ENCODE data around the gene IL12RB1. TPM values are rescaled to one million over a fixed set of nuclear protein-coding genes. Genes with fewer than 3 reads are reported as not detected.
"Not testable (repeated sequence)": the region's sequence is repeated elsewhere in the genome, so short reads cannot be mapped to it uniquely, and the experiment has no call there.

IL12RB1 gene
- total RNA-seq, 2 donors from 2014 or later: 56.7 to 71.1 TPM

DNA sequence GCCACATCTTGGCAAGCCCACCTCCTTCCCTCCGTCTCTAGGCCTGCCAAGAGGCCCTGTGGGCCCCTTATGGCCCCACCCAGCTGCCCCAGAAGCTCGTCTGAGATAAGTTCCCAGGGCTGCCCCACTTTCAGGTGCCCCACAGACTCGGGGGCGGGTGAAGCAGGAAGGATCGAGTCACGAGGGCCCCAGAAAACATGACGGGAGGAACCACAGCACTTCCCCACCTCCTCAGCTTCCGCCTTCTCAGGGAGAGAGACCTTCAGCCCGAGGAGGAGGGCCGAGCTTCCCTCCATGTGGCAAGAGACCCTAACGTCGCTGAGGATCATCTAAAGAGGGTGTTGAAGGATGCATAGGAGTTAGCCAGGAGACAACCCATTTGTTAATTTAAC lies 4.5 kb upstream of the IL12RB1 start:
- H3K4me1 Mint-ChIP-seq: peaks cover 42% of the 10 kb centered on the region
- peak overlapping the region; percentile 99 for H3K27ac Mint-ChIP-seq
- peak; percentile 83 for ATAC-seq
- H3K9me3 ChIP-seq (ENCODE audit: control insufficient read depth, low read length, poor library complexity, severe bottlenecking): no peaks in the 10 kb centered on the region
- no peaks in the 10 kb centered on the region for H3K36me3 Mint-ChIP-seq (ENCODE audit: low read depth)
- H3K4me3 Mint-ChIP-seq: peak overlapping the region; percentile 58
- H3K27me3 Mint-ChIP-seq: no peaks in the 10 kb centered on the region
- peak; percentile 70 to 83 (median 74) for DNase-seq

DNA sequence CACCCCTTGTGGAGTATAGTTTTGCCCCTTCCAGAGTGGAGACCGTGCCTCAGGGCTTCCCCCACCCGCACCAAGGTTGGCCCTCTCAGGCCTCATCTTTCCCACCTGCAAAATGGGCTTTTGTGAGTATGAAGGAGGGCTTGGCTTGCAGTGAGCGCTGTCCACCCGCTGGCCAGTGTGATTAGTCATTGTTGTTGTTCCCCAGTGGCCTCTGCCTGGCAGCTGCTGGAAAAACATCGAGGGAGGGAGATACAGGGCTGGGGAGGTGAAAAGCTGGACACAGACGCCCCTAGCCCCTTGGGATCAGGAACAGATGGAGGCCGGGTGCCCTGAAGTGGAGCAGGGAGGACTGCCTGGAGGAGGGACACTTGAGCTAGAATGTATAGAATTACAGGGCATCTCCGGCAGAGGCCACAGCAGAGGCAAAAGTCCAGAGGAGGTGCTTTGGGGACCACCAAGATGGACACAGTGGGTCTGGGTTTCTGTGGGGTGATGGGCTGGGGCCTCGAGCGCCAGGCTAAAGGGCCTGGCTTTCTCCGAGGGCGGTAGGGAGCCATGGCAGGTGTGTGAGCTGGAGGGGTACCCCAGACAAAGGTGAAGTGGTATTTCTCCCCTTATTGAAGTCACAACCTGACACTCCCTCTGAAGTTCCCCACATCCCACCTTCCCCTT lies 3.9 kb upstream of the IL12RB1 start:
- no peak for DNase-seq
- no peaks in the 10 kb centered on the region for H3K9me3 ChIP-seq (ENCODE audit: control insufficient read depth, low read length, poor library complexity, severe bottlenecking)
- Mint-ChIP-seq H3K36me3 (ENCODE audit: low read depth) (no peaks in the 10 kb centered on the region), H3K4me3 (peak overlapping the region; percentile 87), H3K27ac (peak overlapping the region; percentile 99), H3K27me3 (no peaks in the 10 kb centered on the region), H3K4me1 (peaks cover 41% of the 10 kb centered on the region)
- ATAC-seq: no peak

DNA sequence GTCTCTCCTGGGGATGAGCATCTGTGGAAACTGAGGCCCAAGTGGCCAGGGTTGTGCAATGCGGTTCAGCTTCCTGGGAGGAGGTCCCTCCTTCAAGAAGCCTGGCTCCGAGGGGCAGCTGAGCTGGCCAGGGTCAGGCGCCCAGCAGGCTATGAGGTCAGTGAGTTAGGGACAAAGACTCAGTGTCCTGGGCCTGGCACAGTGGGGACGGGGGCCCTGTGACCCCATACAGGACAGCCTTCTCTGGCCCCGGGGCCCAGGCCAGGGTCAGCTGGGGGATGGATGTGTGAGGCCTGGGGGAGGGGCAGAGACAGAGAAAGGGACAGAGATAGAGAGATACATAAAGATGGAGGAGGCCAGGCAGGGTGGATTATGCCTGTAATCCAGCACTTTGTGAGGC lies 3.0 kb upstream of the IL12RB1 start:
- peak overlapping the region; percentile 87 for H3K4me3 Mint-ChIP-seq
- H3K27me3 Mint-ChIP-seq: no peaks in the 10 kb centered on the region
- no peak for ATAC-seq
- DNase-seq: no peak
- H3K9me3 ChIP-seq (ENCODE audit: control insufficient read depth, low read length, poor library complexity, severe bottlenecking): no peaks in the 10 kb centered on the region
- peaks cover 41% of the 10 kb centered on the region for H3K4me1 Mint-ChIP-seq
- H3K36me3 Mint-ChIP-seq (ENCODE audit: low read depth): no peaks in the 10 kb centered on the region
- H3K27ac Mint-ChIP-seq: peak overlapping the region; percentile 99

DNA sequence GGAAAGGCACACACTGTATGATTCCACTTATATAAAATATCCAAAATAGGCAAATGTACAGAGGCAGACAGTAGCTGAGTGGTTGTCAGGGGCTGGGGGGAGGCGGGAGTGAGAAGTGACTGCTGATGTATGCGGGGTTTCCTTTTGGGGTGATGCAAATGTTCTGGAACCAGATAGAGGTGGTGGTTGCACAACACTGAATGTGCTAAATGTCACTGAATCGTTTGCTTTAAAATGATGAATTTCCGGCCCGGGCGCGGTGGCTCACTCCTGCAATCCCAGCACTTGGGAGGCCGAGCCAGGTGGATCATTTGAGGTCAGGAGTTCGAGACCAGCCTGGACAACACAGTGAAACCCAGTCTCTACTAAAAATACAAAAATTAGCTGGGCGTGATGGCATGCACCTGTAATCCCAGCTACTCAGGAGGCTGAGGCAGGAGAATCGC lies 2.4 kb upstream of the IL12RB1 start:
- DNase-seq (peak; percentile 25 to 50 (median 33)), ATAC-seq (peak; percentile 60)
- H3K9me3 ChIP-seq (ENCODE audit: control insufficient read depth, low read length, poor library complexity, severe bottlenecking); H3K36me3 Mint-ChIP-seq (ENCODE audit: low read depth); H3K27me3 Mint-ChIP-seq: not testable (repeated sequence)
- Mint-ChIP-seq H3K27ac (peak overlapping the region; percentile 99), H3K4me3 (peak overlapping the region; percentile 87), H3K4me1 (peaks cover 47% of the 10 kb centered on the region)

DNA sequence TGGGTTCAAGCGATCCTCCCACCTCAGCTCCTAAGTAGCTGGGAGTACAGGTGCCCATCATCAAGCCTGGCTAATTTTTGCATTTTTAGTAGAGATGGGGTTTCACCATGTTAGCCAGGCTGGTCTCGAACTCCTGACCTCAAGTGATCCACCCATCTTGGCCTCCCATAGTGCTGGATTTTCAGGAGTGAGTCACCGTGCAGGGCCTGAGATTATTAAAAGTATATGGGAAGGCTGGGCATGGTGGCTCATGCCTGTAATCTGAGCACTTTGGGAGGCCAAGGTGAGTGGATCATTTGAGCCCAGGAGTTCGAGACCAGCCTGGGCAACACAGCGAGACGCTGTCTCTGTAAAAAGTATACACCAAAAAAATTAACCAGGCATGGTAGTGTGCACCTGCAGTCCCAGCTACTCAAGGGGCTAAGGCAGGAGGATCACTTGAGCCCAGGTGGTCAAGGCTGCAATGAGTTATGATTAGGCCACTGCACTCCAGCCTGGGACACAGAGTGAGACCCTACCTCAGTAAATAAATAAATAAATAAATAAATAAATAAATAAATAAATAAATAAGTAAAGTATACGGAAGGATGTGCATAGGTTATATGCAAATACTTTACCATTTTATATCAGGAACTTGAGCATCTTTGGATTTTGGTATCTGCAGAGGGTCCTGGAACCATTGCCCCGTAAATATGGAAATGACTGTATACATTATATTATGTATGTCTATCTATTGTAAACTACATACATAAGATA lies 854 bp downstream of the IL12RB1 start:
- H3K9me3 ChIP-seq (ENCODE audit: control insufficient read depth, low read length, poor library complexity, severe bottlenecking): no peaks in the 10 kb centered on the region
- H3K36me3 Mint-ChIP-seq (ENCODE audit: low read depth): peaks cover 7% of the 10 kb centered on the region
- peak overlapping the region; percentile 94 for H3K4me3 Mint-ChIP-seq
- no peak for DNase-seq
- peaks cover 50% of the 10 kb centered on the region for H3K4me1 Mint-ChIP-seq
- H3K27me3 Mint-ChIP-seq: no peaks in the 10 kb centered on the region
- peak overlapping the region; percentile 99 for H3K27ac Mint-ChIP-seq
- no peak for ATAC-seq

DNA sequence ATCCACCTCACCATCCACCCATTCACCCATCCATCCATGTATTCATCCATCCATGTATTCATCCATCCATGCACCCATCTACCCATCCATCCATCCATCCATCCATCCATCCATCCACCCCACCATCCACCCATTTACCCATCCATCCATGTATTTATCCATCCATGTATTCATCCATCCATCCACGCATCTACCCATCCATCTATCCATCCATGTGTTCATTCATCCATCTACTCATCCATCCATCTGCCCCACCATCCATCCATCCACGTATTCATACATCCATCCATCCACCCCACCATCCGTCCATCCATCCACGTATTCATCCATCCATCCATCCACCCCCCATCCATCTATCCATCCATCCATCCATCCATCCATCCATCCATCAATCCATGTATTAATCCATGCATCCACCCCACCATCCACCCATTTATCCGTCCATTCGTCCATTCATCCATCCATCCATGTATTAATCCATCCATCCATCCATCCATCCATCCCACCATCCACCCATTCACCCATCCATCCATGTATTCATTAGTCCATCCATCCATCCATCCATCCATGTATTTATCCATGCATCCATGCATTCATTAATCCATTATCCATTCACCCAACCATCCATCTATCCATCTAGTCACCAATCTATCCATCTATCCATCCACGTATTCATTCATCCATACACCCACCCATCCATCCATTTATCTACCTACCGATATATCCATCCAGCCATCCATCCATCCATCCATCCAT lies 2.6 kb downstream of the IL12RB1 start:
- Mint-ChIP-seq H3K36me3 (ENCODE audit: low read depth) (peaks cover 7% of the 10 kb centered on the region), H3K27me3 (no peaks in the 10 kb centered on the region), H3K4me3 (peak overlapping the region; percentile 94), H3K27ac (peak overlapping the region; percentile 0), H3K4me1 (peaks cover 39% of the 10 kb centered on the region)
- DNase-seq (no peak), ATAC-seq (no peak)
- H3K9me3 ChIP-seq (ENCODE audit: control insufficient read depth, low read length, poor library complexity, severe bottlenecking): no peaks in the 10 kb centered on the region

DNA sequence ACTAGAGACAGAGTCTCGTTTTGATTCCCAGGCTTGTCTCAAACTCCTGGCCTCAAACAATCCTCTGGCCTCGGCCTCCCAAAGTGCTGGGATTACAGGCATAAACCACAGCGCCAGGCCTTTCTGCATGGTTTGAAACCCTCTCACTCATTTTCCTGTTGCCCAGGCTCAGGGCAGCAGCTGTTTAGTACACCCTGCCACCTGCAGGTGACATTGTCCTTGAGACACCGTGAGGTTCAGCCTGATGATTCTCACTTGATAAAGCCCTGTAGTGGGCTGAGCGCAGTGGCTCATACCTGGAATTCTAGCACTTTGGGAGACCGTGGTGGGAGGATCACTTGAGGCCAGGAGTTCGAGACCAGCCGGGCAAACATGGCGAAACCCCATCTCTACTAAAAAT lies 12.5 kb downstream of the IL12RB1 start:
- no peaks in the 10 kb centered on the region for H3K27me3 Mint-ChIP-seq
- no peak overlapping the region for H3K4me3 Mint-ChIP-seq
- peaks cover 7% of the 10 kb centered on the region for H3K36me3 Mint-ChIP-seq (ENCODE audit: low read depth)
- no peak for DNase-seq
- H3K9me3 ChIP-seq (ENCODE audit: control insufficient read depth, low read length, poor library complexity, severe bottlenecking): no peaks in the 10 kb centered on the region
- H3K4me1 Mint-ChIP-seq: peaks cover 8% of the 10 kb centered on the region
- H3K27ac Mint-ChIP-seq: peak overlapping the region; percentile 85
- no peak for ATAC-seq

DNA sequence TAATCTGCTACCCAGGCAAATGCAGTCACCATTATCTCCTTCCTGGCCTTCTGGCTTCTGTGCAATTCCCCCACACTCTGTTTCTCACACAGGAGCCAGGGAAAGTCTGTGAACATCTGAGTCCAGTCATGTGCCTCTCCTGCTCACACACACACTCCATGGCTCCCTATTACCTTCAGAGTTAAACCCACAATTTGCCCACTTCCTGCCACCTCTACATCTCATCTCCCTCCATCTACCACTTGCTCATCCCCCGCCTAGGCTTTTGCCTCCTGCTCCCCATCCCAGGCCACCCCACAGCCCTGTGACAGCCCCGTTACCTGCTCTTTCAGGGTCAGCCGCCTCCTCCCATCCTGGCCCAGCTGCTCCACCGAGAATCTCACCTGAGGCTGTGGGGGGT lies 13.5 kb downstream of the IL12RB1 start:
- no peak overlapping the region for H3K4me3 Mint-ChIP-seq
- H3K27ac Mint-ChIP-seq: peak overlapping the region; percentile 85
- DNase-seq (no peak), ATAC-seq (peak; percentile 42)
- no peaks in the 10 kb centered on the region for H3K27me3 Mint-ChIP-seq
- peaks cover 7% of the 10 kb centered on the region for H3K36me3 Mint-ChIP-seq (ENCODE audit: low read depth)
- no peaks in the 10 kb centered on the region for H3K9me3 ChIP-seq (ENCODE audit: control insufficient read depth, low read length, poor library complexity, severe bottlenecking)
- peaks cover 8% of the 10 kb centered on the region for H3K4me1 Mint-ChIP-seq

DNA sequence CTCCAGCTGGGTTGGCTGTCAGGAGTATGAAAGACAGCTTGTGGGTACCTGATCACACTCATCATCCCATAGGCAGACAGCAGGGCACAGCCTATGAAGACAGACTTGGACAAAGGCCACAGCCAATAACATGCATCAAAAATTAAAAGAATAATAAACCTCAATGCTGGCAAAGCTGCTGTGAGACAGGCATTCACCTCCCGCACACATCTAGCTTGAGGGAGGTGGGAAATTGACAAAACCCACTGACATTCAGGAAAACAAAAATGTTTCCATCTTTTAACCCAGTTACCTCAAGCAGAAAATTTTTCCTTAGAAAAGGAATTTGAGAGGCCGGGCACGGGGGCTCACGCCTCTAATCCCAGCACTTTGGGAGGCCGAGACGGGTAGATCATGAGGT lies 14.4 kb downstream of the IL12RB1 start:
- peaks cover 7% of the 10 kb centered on the region for H3K36me3 Mint-ChIP-seq (ENCODE audit: low read depth)
- H3K4me3 Mint-ChIP-seq: no peak overlapping the region

DNA sequence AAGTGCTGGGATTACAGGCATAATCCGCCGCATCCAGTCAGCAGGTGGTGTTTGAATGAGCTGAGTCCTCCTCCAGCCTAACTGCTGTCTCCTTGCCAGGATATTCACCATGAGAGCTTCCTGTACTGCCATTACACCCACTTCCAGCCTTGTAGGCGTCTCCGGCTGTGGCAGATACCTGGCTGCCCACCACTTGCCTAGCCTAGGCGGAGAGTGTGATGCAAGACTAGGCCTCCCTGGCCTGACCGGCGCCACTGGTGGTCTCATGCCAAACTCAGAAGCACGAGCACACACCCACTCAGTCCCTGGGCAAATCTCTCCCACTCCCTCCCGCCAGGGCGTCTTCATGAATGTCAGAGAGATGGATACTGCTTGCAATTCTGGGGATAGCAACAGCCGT lies 16.6 kb downstream of the IL12RB1 start:
- H3K36me3 Mint-ChIP-seq (ENCODE audit: low read depth): peaks cover 7% of the 10 kb centered on the region
- H3K4me1 Mint-ChIP-seq: peaks cover 8% of the 10 kb centered on the region
- H3K27me3 Mint-ChIP-seq: no peaks in the 10 kb centered on the region
- no peak overlapping the region for H3K4me3 Mint-ChIP-seq
- ATAC-seq: no peak
- DNase-seq: no peak
- no peaks in the 10 kb centered on the region for H3K9me3 ChIP-seq (ENCODE audit: control insufficient read depth, low read length, poor library complexity, severe bottlenecking)
- no peak overlapping the region for H3K27ac Mint-ChIP-seq

More for the DNA sequence above, 14.4 kb downstream of the IL12RB1 start:
- no peak for ATAC-seq
- Mint-ChIP-seq H3K27ac (no peak overlapping the region), H3K27me3 (no peaks in the 10 kb centered on the region), H3K4me1 (peaks cover 8% of the 10 kb centered on the region)
- no peaks in the 10 kb centered on the region for H3K9me3 ChIP-seq (ENCODE audit: control insufficient read depth, low read length, poor library complexity, severe bottlenecking)
- DNase-seq: no peak

DNA sequence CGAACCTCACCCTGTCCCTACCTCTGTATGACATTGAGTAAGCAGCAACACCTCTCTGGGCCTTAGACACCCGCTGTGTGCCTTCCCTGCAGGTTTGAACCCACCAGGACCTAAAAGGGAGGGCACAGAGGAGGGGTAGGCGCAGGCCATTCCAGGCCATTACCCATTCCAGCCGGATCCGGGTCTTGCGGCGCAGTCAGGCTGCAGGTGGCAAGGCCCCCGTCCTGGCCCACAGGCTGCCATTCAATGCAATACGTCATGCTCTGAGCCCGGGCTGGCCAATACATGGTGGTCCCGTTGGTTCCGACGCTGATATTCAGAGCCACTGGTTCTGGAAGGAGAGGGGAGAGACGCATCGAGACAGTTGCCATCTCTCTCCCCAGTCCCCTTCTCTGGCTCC lies 17.4 kb downstream of the IL12RB1 start:
- H3K27ac Mint-ChIP-seq: no peak overlapping the region

DNA sequence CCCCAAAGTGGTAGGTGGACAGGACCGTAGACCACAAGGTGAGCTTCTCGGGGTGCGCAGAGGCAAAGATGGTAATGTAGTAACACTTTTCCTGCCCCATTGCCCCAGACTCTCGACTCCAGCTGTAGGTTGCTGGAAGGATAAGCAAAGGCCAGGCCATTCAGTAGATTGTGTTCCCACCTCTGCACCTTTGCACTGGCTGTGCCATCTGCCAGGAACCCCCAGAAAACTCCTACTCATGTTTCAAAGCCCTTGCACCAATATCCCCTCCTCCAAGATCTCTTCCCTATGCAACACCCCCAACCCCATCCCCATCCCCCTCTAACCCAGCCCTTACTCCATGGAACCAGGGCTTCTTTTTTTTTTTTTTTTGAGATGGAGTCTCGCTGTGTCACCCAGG lies 18.3 kb downstream of the IL12RB1 start:
- DNase-seq: no peak
- peaks cover 6% of the 10 kb centered on the region for H3K36me3 Mint-ChIP-seq (ENCODE audit: low read depth)
- H3K27me3 Mint-ChIP-seq: no peaks in the 10 kb centered on the region
- no peak for ATAC-seq
- peak overlapping the region; percentile 59 for H3K4me3 Mint-ChIP-seq
- H3K4me1 Mint-ChIP-seq: peaks cover 7% of the 10 kb centered on the region
- H3K27ac Mint-ChIP-seq: no peak overlapping the region
- no peaks in the 10 kb centered on the region for H3K9me3 ChIP-seq (ENCODE audit: control insufficient read depth, low read length, poor library complexity, severe bottlenecking)

More for the DNA sequence above, 17.4 kb downstream of the IL12RB1 start:
- DNase-seq: no peak
- no peak overlapping the region for H3K4me3 Mint-ChIP-seq
- peaks cover 7% of the 10 kb centered on the region for H3K36me3 Mint-ChIP-seq (ENCODE audit: low read depth)
- H3K4me1 Mint-ChIP-seq: peaks cover 11% of the 10 kb centered on the region
- no peaks in the 10 kb centered on the region for H3K27me3 Mint-ChIP-seq
- no peak for ATAC-seq
- H3K9me3 ChIP-seq (ENCODE audit: control insufficient read depth, low read length, poor library complexity, severe bottlenecking): no peaks in the 10 kb centered on the region

DNA sequence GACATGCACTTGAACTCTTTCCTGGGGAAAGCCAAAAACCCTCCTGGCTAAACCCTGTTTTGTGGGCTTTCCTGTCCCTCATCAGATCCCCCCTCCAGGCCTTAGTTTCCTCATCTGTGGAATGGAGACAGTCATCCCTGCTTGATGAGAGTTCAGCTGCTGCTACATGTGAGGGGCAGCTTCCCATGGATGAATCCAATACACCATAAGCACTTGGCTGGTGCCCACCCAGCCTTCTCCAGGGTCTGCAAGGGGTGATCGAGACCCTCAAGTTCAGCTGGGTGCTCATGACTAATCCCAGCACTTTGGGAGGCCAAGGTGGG lies 21.6 kb downstream of the IL12RB1 start:
- Mint-ChIP-seq H3K27me3 (no peaks in the 10 kb centered on the region), H3K36me3 (ENCODE audit: low read depth) (peaks cover 4% of the 10 kb centered on the region), H3K27ac (peak overlapping the region; percentile 86), H3K4me3 (no peak overlapping the region), H3K4me1 (peaks cover 3% of the 10 kb centered on the region)
- ATAC-seq: no peak
- no peak for DNase-seq
- no peaks in the 10 kb centered on the region for H3K9me3 ChIP-seq (ENCODE audit: control insufficient read depth, low read length, poor library complexity, severe bottlenecking)

All from T-helper 17 cell (primary cell).